Activated CD4-positive, alpha-beta memory T cell treated with anti-CD3 and anti-CD28 coated beads for 36 hours (primary cell): ENCODE measurements around the gene ALDOC. TPM values are rescaled to one million over a fixed set of nuclear protein-coding genes. Genes with fewer than 3 reads are reported as not detected.
"Not testable (repeated sequence)": the region's sequence is repeated elsewhere in the genome, so short reads cannot be mapped to it uniquely, and the experiment has no call there.

ENCODE experiments used
- CTCF ChIA-PET: fragments of 350-600 bp; sonication (Branson Sonifier 250); formaldehyde crosslinking; loops from one replicate; lab custom pipeline; 2021; ENCODE audit warnings: antibody characterized with exemption, inconsistent platforms; lab: Charles Lee
- POLR2A ChIA-PET: fragments of 350-600 bp; sonication (Branson Sonifier 250); formaldehyde crosslinking; loops from one replicate; lab custom pipeline; 2021; ENCODE audit warnings: antibody characterized with exemption; lab: Charles Lee
- DNase-seq: peaks from one replicate; pipeline ENCODE4 v3.0.0-alpha.2; 2020
- H3K27ac Mint-ChIP-seq: one replicate; pipeline ENCODE4 v1.8.0; 2021; ENCODE audit warnings: mixed read lengths
- H3K27me3 Mint-ChIP-seq: one replicate; pipeline ENCODE4 v1.8.0; 2021; ENCODE audit warnings: mixed read lengths
- H3K36me3 Mint-ChIP-seq: one replicate; pipeline ENCODE4 v1.8.0; 2021; ENCODE audit warnings: mixed read lengths
- H3K4me1 Mint-ChIP-seq: one replicate; pipeline ENCODE4 v1.8.0; 2021; ENCODE audit warnings: low read depth, mixed read lengths
- H3K4me3 Mint-ChIP-seq: one replicate; pipeline ENCODE4 v1.8.0; 2021; ENCODE audit warnings: mild to moderate bottlenecking, mixed read lengths
- H3K9me3 Mint-ChIP-seq: one replicate; pipeline ENCODE4 v1.8.0; 2021; ENCODE audit warnings: mixed read lengths
- intact Hi-C: fragments of 100-400 bp; cut with micrococcal nuclease; formaldehyde crosslinking; loops from one replicate; pipeline ENCODE4 v1.15.1; 2023
- total RNA-seq, 2 experiments: library from RNA; stranded (reverse); gene quantifications; one replicate each; pipeline ENCODE4 v1.2.3, GENCODE V29; 2021

The ALDOC gene
- total RNA-seq, 2 experiments from 2014 or later: 75.2 to 77.3 TPM

GRCh38 chr17:28582513-28582912, 5.8 kb upstream of the ALDOC start:
- ChIA-PET POLR2A (interaction anchor here (0.7 to 1.4 kb wide), 2 partner anchors 16 to 1714 kb away, joined by 3 to 4 read pairs; partner anchors contain the start of gene SPAG5), CTCF (no interaction called here)
- no peak for DNase-seq
- Mint-ChIP-seq H3K4me3 (no peak overlapping the region), H3K4me1 (peaks cover 23% of the 10 kb centered on the region), H3K9me3 (no peaks in the 10 kb centered on the region), H3K27ac (no peak overlapping the region), H3K36me3 (peaks cover 44% of the 10 kb centered on the region), H3K27me3 (no peaks in the 10 kb centered on the region)
- intact Hi-C loops: no loop called here

GRCh38 chr17:28580959-28581358, 4.3 kb upstream of the ALDOC start:
- intact Hi-C loops: no loop called here
- no peak for DNase-seq
- peaks cover 44% of the 10 kb centered on the region for H3K36me3 Mint-ChIP-seq
- POLR2A ChIA-PET: interaction anchor here (1.1 kb wide), 1 partner anchor 9 kb away, joined by 4 read pairs; no protein-coding TSS in a partner anchor
- H3K4me1 Mint-ChIP-seq: peaks cover 32% of the 10 kb centered on the region
- H3K27ac Mint-ChIP-seq: no peak overlapping the region
- no peaks in the 10 kb centered on the region for H3K9me3 Mint-ChIP-seq
- H3K27me3 Mint-ChIP-seq: no peaks in the 10 kb centered on the region
- CTCF ChIA-PET: no interaction called here
- no peak overlapping the region for H3K4me3 Mint-ChIP-seq

- Mint-ChIP-seq H3K36me3 (peaks cover 38% of the 10 kb centered on the region), H3K4me3 (no peak overlapping the region), H3K9me3 (no peaks in the 10 kb centered on the region), H3K27me3 (no peaks in the 10 kb centered on the region), H3K4me1 (peaks cover 35% of the 10 kb centered on the region), H3K27ac (peak overlapping the region; percentile 84)
- DNase-seq: peak; percentile 77
- ChIA-PET POLR2A (interaction anchor here (0.6 to 1.1 kb wide), 4 partner anchors 9 to 20 kb away, joined by 3 to 7 read pairs (median 4); no protein-coding TSS in a partner anchor), CTCF (interaction anchor here (1.7 to 3.8 kb wide), 2 partner anchors 9 to 31 kb away, joined by 8 to 20 read pairs; no protein-coding TSS in a partner anchor)
- intact Hi-C loops: loop anchor here (1.0 kb wide), 3 partner anchors 9 to 30 kb away; partner anchors contain the start of gene SPAG5
These were observed 2.8 kb upstream of the ALDOC start for GRCh38 chr17:28579526-28579925.

DNA sequence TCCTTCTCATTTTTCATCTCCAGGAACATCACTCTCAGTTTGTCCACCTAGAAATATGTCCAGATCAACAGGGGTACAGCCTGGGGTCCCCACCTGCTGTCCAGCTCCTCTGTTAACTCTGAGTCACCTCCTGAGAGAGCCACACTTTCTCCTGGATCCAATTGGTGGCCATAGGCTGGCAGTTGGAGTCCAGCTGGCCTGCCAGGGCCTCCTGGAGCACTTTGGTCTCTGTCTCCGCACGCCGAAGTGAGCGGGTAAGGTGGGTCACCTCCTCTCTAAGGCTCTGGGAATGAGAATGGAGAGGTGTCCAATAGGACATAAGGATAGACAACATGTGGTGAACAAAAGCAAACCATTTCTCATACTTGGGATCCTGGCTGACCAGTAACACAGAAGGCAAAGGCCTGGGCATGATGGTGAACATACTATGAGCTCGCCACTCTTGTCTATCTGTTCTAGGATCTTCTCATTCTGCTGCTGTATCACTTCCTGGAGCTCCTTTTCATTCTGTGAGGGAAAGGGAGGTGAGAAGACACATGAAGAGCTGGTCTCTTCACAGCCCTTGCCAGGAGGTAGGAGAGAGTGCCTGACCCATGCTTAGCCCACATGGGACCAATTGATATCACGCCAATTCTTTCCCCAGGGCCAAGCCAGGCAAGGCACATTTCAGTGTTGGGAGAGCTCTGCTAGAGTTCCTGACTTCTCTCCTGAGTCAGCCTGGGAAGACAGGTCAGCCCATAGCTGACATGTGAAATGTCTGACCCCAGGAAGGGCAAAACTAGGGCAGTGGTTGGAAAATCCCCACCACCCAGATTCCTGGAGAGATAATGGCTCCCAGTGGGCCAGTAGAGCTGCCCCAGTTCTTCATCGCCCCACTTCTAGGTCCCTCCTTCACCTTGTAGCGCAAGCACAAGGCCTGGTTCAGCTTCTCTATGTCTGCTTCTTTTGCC, 1.8 kb upstream of the ALDOC start:
- peak overlapping the region; percentile 20 for H3K4me3 Mint-ChIP-seq
- POLR2A ChIA-PET: interaction anchor here (0.5 to 1.4 kb wide), 6 partner anchors 8 to 130 kb away, joined by 3 to 7 read pairs (median 3); no protein-coding TSS in a partner anchor

GRCh38 chr17:28577466-28577824, 750 bp upstream of the ALDOC start:
- H3K4me1 Mint-ChIP-seq: peaks cover 42% of the 10 kb centered on the region
- no peak overlapping the region for H3K27ac Mint-ChIP-seq
- intact Hi-C loops: no loop called here
- peaks cover 38% of the 10 kb centered on the region for H3K36me3 Mint-ChIP-seq
- ChIA-PET CTCF (interaction anchor here (3.8 kb wide), 1 partner anchor 29 kb away, joined by 20 read pairs; no protein-coding TSS in a partner anchor), POLR2A (interaction anchor here (0.9 to 1.4 kb wide), 4 partner anchors 8 to 22 kb away, joined by 3 to 13 read pairs (median 4); partner anchors contain the start of gene SPAG5)
- H3K4me3 Mint-ChIP-seq: no peak overlapping the region
- H3K9me3 Mint-ChIP-seq: no peaks in the 10 kb centered on the region
- no peak for DNase-seq
- H3K27me3 Mint-ChIP-seq: no peaks in the 10 kb centered on the region

More for the DNA sequence above, 1.8 kb upstream of the ALDOC start:
- no peak for DNase-seq
- peaks cover 35% of the 10 kb centered on the region for H3K4me1 Mint-ChIP-seq
- no peaks in the 10 kb centered on the region for H3K27me3 Mint-ChIP-seq
- no peaks in the 10 kb centered on the region for H3K9me3 Mint-ChIP-seq
- CTCF ChIA-PET: interaction anchor here (0.9 to 3.8 kb wide), 3 partner anchors 8 to 83 kb away, joined by 4 to 20 read pairs (median 8); no protein-coding TSS in a partner anchor
- peaks cover 38% of the 10 kb centered on the region for H3K36me3 Mint-ChIP-seq
- intact Hi-C loops: loop anchor here (1.0 kb wide), 3 partner anchors 8 to 29 kb away; partner anchors contain the start of gene SPAG5
- H3K27ac Mint-ChIP-seq: peak overlapping the region; percentile 84

DNA sequence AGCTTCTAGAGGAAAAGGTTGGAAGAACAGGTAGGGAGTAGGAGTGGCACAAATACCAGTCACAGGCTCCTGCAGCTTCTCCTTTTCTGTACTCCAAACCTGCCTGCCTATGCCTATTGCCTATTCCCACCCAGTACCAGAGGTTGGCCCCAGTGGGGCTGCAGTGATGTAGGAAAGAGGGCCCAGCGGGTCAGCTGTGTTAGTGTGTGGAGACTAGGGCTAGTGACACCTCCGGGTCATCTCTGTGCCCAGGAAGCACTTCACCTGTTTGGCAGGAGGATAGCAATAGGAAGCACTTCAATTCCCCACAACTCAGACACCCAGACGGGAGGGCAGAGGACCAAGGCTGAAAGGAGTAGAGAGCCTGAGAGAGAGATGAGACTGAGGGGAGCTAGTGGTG, 679 bp downstream of the ALDOC start:
- ChIA-PET POLR2A (interaction anchor here (1.2 to 1.4 kb wide), 4 partner anchors 16 to 28 kb away, joined by 3 to 6 read pairs (median 4); no protein-coding TSS in a partner anchor), CTCF (interaction anchor here (0.7 to 2.1 kb wide), 3 partner anchors 26 to 71 kb away, joined by 3 to 10 read pairs (median 7); no protein-coding TSS in a partner anchor)
- DNase-seq: not testable (repeated sequence)

DNA sequence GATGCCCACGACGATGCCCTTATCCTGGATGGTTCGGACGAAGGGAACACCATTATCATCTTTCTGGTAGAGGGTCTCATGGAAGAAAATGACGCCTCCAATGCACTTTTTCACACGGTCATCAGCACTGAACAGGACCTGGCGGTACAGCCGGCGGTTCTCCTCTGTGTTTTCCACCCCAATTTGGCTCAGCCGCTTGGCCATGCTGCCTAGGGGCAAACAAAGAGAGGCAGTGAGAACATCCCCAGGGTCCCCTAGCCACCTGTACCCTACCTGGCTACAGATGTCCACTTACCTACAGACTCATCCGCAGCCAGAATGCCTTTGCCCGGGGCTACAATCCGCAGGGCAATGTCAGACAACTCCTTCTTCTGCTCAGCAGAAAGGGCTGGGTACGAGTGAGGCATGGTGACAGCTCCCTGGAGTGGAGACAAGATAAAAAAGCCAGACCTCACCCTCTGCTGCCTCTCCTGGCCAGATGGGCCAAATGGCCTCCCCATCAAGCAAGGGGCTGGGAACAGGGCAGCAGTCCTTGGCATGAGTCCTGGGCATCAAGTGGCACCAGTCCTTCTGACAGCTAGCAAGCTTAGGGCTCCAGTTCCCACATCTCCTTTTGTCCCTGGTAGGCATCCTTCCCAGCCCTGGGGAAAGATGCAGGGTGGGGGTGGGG, 1.4 kb downstream of the ALDOC start:
- ChIA-PET POLR2A (interaction anchor here (1.2 to 1.4 kb wide), 2 partner anchors 18 to 25 kb away, joined by 3 to 6 read pairs; no protein-coding TSS in a partner anchor), CTCF (interaction anchor here (0.7 to 2.1 kb wide), 4 partner anchors 20 to 72 kb away, joined by 3 to 10 read pairs (median 5); no protein-coding TSS in a partner anchor)
- intact Hi-C loops: no loop called here
- Mint-ChIP-seq H3K27ac (no peak overlapping the region), H3K36me3 (peaks cover 37% of the 10 kb centered on the region), H3K9me3 (no peaks in the 10 kb centered on the region), H3K27me3 (no peaks in the 10 kb centered on the region), H3K4me1 (peaks cover 51% of the 10 kb centered on the region), H3K4me3 (no peak overlapping the region)
- no peak for DNase-seq

More for the DNA sequence above, 679 bp downstream of the ALDOC start:
- H3K9me3 Mint-ChIP-seq, H3K27me3 Mint-ChIP-seq, intact Hi-C loops: not testable (repeated sequence)
- Mint-ChIP-seq H3K36me3 (peaks cover 38% of the 10 kb centered on the region), H3K4me3 (peak overlapping the region; percentile 78), H3K27ac (peak overlapping the region; percentile 58), H3K4me1 (peaks cover 51% of the 10 kb centered on the region)

DNA sequence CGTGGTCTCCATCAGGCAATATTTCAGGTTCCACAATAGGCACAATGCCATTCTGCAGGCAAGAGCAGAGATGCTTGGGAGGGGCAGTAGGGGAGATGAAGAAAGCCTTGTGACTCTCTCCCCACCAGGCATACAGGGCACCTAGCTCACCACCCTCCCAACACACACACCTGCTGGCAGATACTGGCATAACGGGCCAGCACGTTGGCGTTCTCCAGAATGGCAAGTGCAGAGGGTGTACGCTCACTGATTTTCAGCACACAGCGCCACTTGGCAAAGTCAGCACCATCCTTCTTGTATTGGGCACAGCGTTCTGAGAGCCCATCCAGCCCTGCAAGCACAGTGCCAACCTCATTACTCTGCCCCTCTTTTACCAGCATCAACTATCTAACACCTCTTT, 2.2 kb downstream of the ALDOC start:
- no peaks in the 10 kb centered on the region for H3K9me3 Mint-ChIP-seq
- intact Hi-C loops: no loop called here
- peaks cover 35% of the 10 kb centered on the region for H3K36me3 Mint-ChIP-seq
- peak; percentile 31 for DNase-seq
- H3K4me3 Mint-ChIP-seq: no peak overlapping the region
- H3K4me1 Mint-ChIP-seq: peaks cover 50% of the 10 kb centered on the region
- H3K27me3 Mint-ChIP-seq: no peaks in the 10 kb centered on the region
- CTCF ChIA-PET: interaction anchor here (2.1 kb wide), 1 partner anchor 24 kb away, joined by 10 read pairs; no protein-coding TSS in a partner anchor
- H3K27ac Mint-ChIP-seq: no peak overlapping the region
- POLR2A ChIA-PET: interaction anchor here (1.2 kb wide), 1 partner anchor 18 kb away, joined by 3 read pairs; no protein-coding TSS in a partner anchor

DNA sequence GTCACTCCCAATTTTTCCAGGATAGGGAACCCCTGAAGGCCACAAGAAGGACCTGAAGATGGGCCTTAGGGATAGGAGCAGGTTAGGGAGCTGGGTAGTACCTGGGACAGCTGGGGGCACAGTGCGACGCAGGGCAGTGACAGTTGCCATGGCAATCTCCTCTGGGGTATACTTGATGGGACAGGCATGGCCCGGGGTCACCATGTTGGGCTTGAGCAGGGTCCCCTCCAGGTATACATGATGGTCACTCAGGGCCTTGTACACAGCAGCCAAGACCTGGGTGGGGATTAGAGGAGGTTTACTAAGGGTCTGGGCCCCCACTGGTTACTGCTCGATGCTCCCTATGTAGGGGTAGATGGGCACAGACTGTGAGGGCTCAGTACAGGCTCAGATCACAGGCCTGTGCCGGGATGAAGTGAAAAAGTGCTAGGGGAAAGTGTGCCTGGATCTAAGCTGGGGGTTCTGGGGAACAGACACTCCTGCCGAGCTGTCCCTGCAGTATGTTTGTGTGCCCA, 2.7 kb downstream of the ALDOC start:
- Mint-ChIP-seq H3K4me3 (no peak overlapping the region), H3K36me3 (peaks cover 32% of the 10 kb centered on the region)
- intact Hi-C loops: no loop called here

GRCh38 chr17:28573521-28573920, 3.2 kb downstream of the ALDOC start:
- H3K27me3 Mint-ChIP-seq: no peaks in the 10 kb centered on the region
- H3K4me3 Mint-ChIP-seq: no peak overlapping the region
- H3K27ac Mint-ChIP-seq: no peak overlapping the region

More for the DNA sequence above, 2.7 kb downstream of the ALDOC start:
- H3K4me1 Mint-ChIP-seq: peaks cover 47% of the 10 kb centered on the region
- CTCF ChIA-PET: interaction anchor here (2.1 kb wide), 1 partner anchor 24 kb away, joined by 10 read pairs; no protein-coding TSS in a partner anchor
- no peaks in the 10 kb centered on the region for H3K9me3 Mint-ChIP-seq
- no peak overlapping the region for H3K27ac Mint-ChIP-seq
- POLR2A ChIA-PET: no interaction called here
- no peak for DNase-seq
- no peaks in the 10 kb centered on the region for H3K27me3 Mint-ChIP-seq

DNA sequence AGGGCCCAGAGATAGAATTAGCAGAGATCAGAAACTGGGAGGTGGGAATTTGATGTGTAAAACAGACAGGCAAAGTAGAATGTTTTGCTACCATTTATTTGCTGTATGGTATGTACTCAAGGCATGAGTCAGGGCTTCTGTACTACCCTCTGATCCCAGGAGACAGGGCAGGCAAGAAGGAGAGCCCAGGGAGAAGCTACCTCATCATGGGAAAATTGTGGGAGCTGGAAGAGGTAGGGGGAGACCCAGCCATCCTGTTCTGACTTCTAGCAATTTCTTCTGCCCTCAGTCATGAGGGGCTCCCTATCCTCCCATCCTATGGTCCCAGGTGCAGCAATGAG, 3.7 kb downstream of the ALDOC start:
- no peak overlapping the region for H3K4me3 Mint-ChIP-seq
- H3K36me3 Mint-ChIP-seq: peaks cover 25% of the 10 kb centered on the region
- H3K4me1 Mint-ChIP-seq: peaks cover 49% of the 10 kb centered on the region
- ChIA-PET POLR2A (interaction anchor here (0.6 kb wide), 1 partner anchor 22 kb away, joined by 4 read pairs; no protein-coding TSS in a partner anchor), CTCF (interaction anchor here (1.5 to 6.4 kb wide), 2 partner anchors 11 to 25 kb away, joined by 4 to 53 read pairs; no protein-coding TSS in a partner anchor)
- H3K27ac Mint-ChIP-seq: no peak overlapping the region
- intact Hi-C loops: no loop called here
- H3K27me3 Mint-ChIP-seq: no peaks in the 10 kb centered on the region
- H3K9me3 Mint-ChIP-seq: no peaks in the 10 kb centered on the region
- no peak for DNase-seq

More at GRCh38 chr17:28573521-28573920, 3.2 kb downstream of the ALDOC start:
- CTCF ChIA-PET: interaction anchor here (6.4 kb wide), 1 partner anchor 25 kb away, joined by 53 read pairs; no protein-coding TSS in a partner anchor
- no peak for DNase-seq
- H3K9me3 Mint-ChIP-seq: no peaks in the 10 kb centered on the region
- intact Hi-C loops: no loop called here
- H3K36me3 Mint-ChIP-seq: peaks cover 27% of the 10 kb centered on the region
- H3K4me1 Mint-ChIP-seq: peaks cover 45% of the 10 kb centered on the region
- POLR2A ChIA-PET: interaction anchor here (0.6 kb wide), 1 partner anchor 22 kb away, joined by 4 read pairs; no protein-coding TSS in a partner anchor
